Esophagus squamous epithelium (tissue), 4 donors: ENCODE results near the gene PEAK1.

Experiments used
- CTCF ChIP-seq, 6 experiments: fragments of 450-650 bp in 4 of 6; fragments of 200-600 bp in 2 of 6; sonication (generic) in 2 of 6; IDR thresholded peaks; one replicate each; pipeline ENCODE4 v1.5.1; 2016 to 2019; ENCODE audit warnings: antibody characterized with exemption in 6 of 6, mild to moderate bottlenecking in 4 of 6, moderate library complexity in 4 of 6
- POLR2A ChIP-seq, 4 donors: fragments of 450-650 bp; IDR thresholded peaks; one replicate each; pipeline ENCODE4 v1.6.1; 2017; ENCODE audit warnings: antibody characterized with exemption in 4 of 4, mild to moderate bottlenecking in 4 of 4, moderate library complexity in 3 of 4

- TF ChIP-seq POLR2A (IDR thresholded peaks at IDR 0.05) = no peak
- TF ChIP-seq CTCF (IDR thresholded peaks at IDR 0.05) = no peak
These were observed 289.5 kb downstream of the PEAK1 start for GRCh38 chr15:77130315-77130930.
